Stimulated activated CD4-positive, alpha-beta T cell treated with anti-CD3 and anti-CD28 coated beads, Interleukin-12 subunit alpha, Interleukin-12 subunit beta, amount 100 ng/mL, for 48 hours (primary cell): ENCODE measurements around the gene EFNA3.
"Not testable (repeated sequence)": the region's sequence is repeated elsewhere in the genome, so short reads cannot be mapped to it uniquely, and the experiment has no call there.

ENCODE experiments used
- DNase-seq, 3 donors: peaks; one replicate each; pipeline ENCODE4 v3.0.0-alpha.2; 2020; ENCODE audit warnings: low read depth in 2 of 3, low spot score in 1 of 3

Gene EFNA3

GRCh38 chr1:155108296-155108695, 29.7 kb downstream of the EFNA3 start:
- no peak for DNase-seq

- no peak for DNase-seq
Measured at GRCh38 chr1:155110381-155110780, 31.7 kb downstream of the EFNA3 start.

GRCh38 chr1:155110826-155111225, 32.2 kb downstream of the EFNA3 start:
- DNase-seq: no peak

- DNase-seq: no peak
Measured at GRCh38 chr1:155113450-155113980, 34.9 kb downstream of the EFNA3 start.

GRCh38 chr1:155116113-155116764, 37.6 kb downstream of the EFNA3 start:
- DNase-seq: no peak

- no peak for DNase-seq
Measured at GRCh38 chr1:155117610-155118009, 39.0 kb downstream of the EFNA3 start.

GRCh38 chr1:155118090-155118489, 39.5 kb downstream of the EFNA3 start:
- DNase-seq: not testable (repeated sequence)

GRCh38 chr1:155120253-155120652, 41.6 kb downstream of the EFNA3 start:
- DNase-seq: no peak

GRCh38 chr1:155121249-155121648, 42.6 kb downstream of the EFNA3 start:
- DNase-seq: no peak

GRCh38 chr1:155122308-155122707, 43.7 kb downstream of the EFNA3 start:
- DNase-seq: no peak

- no peak for DNase-seq
Measured at GRCh38 chr1:155123801-155124200, 45.2 kb downstream of the EFNA3 start.

- no peak for DNase-seq
Measured at GRCh38 chr1:155124503-155125463, 46.1 kb downstream of the EFNA3 start.

GRCh38 chr1:155125511-155125945, 46.9 kb downstream of the EFNA3 start:
- DNase-seq: no peak

- DNase-seq: no peak
Measured at GRCh38 chr1:155125946-155126555, 47.4 kb downstream of the EFNA3 start.

GRCh38 chr1:155126556-155127104, 48.0 kb downstream of the EFNA3 start:
- DNase-seq: no peak

GRCh38 chr1:155127105-155127966, 48.7 kb downstream of the EFNA3 start, which contains the start of gene EFNA1:
EFNA1 (plus strand) TSS chr1:155127876; CDS start chr1:155127978, 102 bp downstream.
- no peak for DNase-seq

- DNase-seq: no peak
Measured at GRCh38 chr1:155127967-155128754, 49.5 kb downstream of the EFNA3 start.

- no peak for DNase-seq
Measured at GRCh38 chr1:155128755-155129473, 50.3 kb downstream of the EFNA3 start.
